ENCODE data around the gene VPS26C.

Gene VPS26C

DNA sequence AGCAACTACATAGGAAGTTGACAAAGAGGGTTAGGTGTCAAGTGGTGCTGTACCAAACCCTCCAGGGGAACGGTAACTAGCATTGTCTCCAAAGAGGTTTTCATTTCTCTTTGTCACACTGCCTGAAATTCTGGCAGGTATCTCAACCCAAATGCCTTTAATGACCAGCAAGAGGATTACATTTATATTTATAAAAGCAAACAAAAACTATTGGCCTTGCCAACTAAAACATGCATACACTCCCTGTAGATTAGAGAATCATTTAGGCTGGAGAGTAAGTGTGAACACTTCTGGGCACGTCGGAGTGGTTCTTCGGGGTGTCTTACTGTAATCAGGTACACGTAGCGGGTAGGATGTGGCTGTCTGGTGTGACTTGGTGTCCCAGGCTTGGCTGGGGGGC, 84.9 kb downstream of the VPS26C start:
- Histone ChIP-seq H3K4me3 (ENCODE audit: low read length) (no peak overlapping the region), H3K27ac (ENCODE audit: low read depth, low read length) (no peak overlapping the region), H3K9ac (ENCODE audit: low read depth, low read length) (no peak overlapping the region), H3K36me3 (ENCODE audit: insufficient read depth, low read length) (peaks cover 30% of the 10 kb centered on the region; the same call in 1 of the 2 replicates), H3K4me1 (ENCODE audit: insufficient read depth, low read length) (no peaks in the 10 kb centered on the region), H3K9me3 (ENCODE audit: insufficient read depth, low read depth, low read length) (peaks cover 3% of the 10 kb centered on the region; the same call in 1 of the 2 replicates), H3K27me3 (ENCODE audit: insufficient read depth, low read length) (no peaks in the 10 kb centered on the region)
- 96% methylated on average over 6 of the region's 6 CpGs for WGBS

DNA sequence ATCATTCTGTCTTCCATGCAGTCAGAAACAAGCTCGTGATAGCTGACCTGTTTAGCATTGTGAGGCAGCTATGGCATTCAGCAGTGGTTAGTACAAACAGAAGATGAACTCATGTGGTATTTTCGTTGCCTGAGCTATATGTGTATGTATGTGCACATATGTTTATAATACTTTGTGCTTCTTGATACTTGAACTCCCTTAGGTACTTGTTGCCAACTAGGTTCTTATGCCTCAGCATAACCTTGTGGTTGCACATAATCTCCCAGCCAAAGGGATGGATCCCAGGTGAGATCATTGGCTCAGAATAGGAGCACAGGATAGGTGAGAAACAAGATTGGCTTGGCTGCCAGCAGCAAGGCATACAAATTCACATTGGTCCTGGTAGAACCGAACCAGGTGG, 86.1 kb downstream of the VPS26C start:
- H3K4me3 ChIP-seq (ENCODE audit: low read length) = no peak overlapping the region
- no peaks in the 10 kb centered on the region for H3K27me3 ChIP-seq (ENCODE audit: insufficient read depth, low read length)
- 90% methylated on average over 3 of the region's 3 CpGs for WGBS
- no peak overlapping the region for H3K9ac ChIP-seq (ENCODE audit: low read depth, low read length)
- H3K4me1 ChIP-seq (ENCODE audit: insufficient read depth, low read length) = no peaks in the 10 kb centered on the region
- peaks cover 20% of the 10 kb centered on the region; the same call in 1 of the 2 replicates for H3K36me3 ChIP-seq (ENCODE audit: insufficient read depth, low read length)
- peaks cover 3% of the 10 kb centered on the region; the same call in 1 of the 2 replicates for H3K9me3 ChIP-seq (ENCODE audit: insufficient read depth, low read depth, low read length)
- no peak overlapping the region for H3K27ac ChIP-seq (ENCODE audit: low read depth, low read length)

DNA sequence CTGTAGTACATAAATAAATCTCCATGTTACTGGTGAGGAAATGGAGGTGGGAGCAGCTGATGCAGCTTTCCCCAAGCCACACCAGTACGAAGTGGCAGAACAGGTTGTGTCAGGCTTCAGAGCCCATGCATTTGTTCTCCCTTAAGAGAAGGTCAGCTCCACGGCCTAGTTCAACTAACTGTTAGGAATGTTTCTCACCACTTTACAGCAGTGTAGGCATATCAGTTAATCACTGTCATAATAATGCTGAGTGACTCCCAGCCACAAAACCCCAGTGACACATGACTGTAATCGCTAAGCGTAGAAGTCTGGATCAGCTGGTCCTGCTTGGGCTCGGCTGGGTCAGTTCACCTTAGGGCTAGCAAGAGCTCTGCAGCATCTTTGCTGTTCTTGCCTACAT, 90.4 kb downstream of the VPS26C start:
- H3K9me3 ChIP-seq (ENCODE audit: insufficient read depth, low read depth, low read length) = peaks cover 3% of the 10 kb centered on the region; the same call in 1 of the 2 replicates
- H3K4me3 ChIP-seq (ENCODE audit: low read length) = no peak overlapping the region
- no peak overlapping the region for H3K9ac ChIP-seq (ENCODE audit: low read depth, low read length)
- no peak overlapping the region for H3K27ac ChIP-seq (ENCODE audit: low read depth, low read length)
- H3K27me3 ChIP-seq (ENCODE audit: insufficient read depth, low read length) = no peaks in the 10 kb centered on the region
- peaks cover 31% of the 10 kb centered on the region for H3K36me3 ChIP-seq (ENCODE audit: insufficient read depth, low read length)
- 93% methylated on average over 5 of the region's 5 CpGs for WGBS
- H3K4me1 ChIP-seq (ENCODE audit: insufficient read depth, low read length) = no peaks in the 10 kb centered on the region

Data from HUES64 (cell line).